Activated CD8-positive, alpha-beta memory T cell treated with anti-CD3 and anti-CD28 coated beads for 48 hours (primary cell): ENCODE measurements around the gene PINK1.
"Not testable (repeated sequence)": the region's sequence is repeated elsewhere in the genome, so short reads cannot be mapped to it uniquely, and the experiment has no call there.

Experiments used
- DNase-seq, 3 experiments: peaks; one replicate each; pipeline ENCODE4 v3.0.0-alpha.2; 2020; ENCODE audit warnings: low read depth in 2 of 3, low spot score in 2 of 3

Gene PINK1

DNA sequence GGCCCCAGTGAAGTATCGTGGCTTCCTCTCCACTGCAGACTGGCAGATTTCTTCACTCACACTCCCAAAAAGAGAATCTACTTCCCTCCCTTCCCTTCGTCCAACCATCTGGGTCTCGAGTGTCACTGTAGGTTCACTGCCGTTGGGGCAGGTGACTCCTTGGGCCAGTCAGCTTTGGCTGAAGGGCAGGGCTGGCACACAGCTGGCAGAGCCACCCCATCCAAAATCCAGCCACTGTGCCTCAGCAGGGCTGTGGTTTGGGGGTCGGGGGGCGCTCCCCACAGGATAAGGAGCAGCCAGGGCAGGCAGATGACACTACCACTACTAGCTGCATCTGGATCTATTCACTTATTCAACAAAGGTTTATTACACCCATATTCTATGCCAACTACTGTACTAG is 9.8 kb downstream of the PINK1 start:
- no peak for DNase-seq

DNA sequence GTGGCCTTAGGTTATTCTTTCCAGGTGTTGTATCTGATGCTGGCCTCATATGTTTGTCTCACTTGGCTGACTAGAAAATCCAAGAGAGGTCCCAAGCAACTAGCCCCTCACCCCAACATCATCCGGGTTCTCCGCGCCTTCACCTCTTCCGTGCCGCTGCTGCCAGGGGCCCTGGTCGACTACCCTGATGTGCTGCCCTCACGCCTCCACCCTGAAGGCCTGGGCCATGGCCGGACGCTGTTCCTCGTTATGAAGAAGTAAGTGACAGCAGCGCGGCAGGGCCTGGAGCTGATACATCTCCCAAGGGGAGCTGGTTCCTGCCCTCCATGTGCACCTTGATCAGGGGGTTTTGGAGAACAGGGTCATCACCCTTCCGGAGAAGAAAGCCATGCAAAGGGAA is 11.2 kb downstream of the PINK1 start:
- no peak for DNase-seq

DNA sequence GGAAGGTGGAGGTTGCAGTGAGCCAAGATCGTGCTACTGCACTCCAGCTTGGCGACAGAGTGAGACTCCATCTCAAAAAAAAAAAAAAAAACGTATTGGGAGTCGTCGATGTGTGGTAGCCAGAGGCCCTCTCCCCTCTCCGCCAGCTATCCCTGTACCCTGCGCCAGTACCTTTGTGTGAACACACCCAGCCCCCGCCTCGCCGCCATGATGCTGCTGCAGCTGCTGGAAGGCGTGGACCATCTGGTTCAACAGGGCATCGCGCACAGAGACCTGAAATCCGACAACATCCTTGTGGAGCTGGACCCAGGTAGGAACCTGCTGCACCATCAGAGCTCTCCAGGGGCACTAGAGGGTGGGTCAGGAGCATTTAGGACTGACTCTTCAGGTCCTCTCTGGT is 12.2 kb downstream of the PINK1 start:
- DNase-seq, result no peak

DNA sequence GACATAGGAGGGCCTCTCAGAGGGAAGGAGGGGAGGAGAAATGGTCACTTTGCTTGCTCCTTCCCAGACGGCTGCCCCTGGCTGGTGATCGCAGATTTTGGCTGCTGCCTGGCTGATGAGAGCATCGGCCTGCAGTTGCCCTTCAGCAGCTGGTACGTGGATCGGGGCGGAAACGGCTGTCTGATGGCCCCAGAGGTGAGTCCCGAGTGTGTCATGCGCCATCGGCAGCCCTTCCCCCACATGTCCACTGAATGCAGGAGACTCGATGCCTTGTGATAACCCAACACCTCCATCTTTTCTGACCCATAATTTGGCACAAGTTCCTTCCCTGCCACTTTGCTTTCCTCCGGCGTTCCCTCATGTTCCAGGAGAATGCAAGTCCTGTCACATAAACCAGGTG is 15.2 kb downstream of the PINK1 start:
- DNase-seq, result no peak

DNA sequence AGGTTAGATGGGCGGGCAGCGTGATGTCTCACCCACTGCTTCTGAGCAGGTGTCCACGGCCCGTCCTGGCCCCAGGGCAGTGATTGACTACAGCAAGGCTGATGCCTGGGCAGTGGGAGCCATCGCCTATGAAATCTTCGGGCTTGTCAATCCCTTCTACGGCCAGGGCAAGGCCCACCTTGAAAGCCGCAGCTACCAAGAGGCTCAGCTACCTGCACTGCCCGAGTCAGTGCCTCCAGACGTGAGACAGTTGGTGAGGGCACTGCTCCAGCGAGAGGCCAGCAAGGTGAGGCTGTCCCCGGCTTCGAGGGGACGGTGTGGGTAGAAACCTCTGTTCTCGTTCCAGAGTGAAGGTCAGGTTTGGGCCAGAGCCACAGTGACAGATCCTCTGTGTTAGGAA is 15.7 kb downstream of the PINK1 start:
- no peak for DNase-seq

DNA sequence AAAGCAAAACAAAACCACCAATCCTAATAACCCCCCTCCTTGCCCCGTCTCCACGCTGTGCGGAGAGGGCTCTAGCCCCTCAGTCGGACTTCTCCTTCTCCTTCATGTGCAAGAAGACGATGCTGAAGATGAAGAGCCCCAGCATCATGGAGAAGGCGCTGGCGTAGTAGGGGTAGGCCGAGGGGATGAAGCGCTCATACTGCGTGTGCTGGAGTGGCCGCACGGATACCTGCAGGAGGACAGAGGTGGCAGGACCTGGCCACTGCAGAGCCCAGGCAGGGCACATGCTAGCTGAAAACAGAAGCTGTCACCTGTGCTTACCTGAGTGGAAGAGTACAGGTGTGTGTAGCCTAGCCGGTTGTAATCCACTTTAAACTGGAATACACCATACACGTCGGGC is 19.0 kb downstream of the PINK1 start:
- DNase-seq, result no peak

DNA sequence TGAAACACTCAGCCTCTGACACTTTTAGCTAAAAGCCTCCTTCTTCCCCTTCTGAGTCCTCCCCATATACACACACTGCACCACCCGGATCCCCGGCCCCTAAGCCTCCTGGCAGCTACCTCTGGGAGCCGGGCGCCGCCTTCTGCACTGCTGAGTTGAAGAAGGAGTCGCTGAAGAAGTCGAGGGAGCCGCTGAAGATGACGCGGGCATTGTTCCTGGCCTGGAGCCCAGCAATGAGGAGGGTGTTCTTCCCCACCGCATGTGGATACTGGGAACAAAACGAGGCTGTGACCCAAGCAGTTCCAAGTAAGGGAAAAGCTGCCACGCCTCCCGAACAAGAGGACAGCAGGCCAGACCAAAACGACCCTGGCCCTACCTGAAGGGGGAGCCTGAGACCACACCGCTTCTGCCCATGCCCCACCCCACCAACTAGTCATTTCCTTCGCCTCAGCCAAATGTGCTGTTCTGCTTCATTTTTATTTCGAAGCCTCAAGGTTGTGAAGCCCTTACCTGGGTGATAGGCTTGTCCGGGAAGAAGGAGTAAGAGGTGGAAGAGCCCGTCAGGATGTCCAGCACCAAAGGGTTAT is 20.9 kb downstream of the PINK1 start:
- DNase-seq, result no peak

DNA sequence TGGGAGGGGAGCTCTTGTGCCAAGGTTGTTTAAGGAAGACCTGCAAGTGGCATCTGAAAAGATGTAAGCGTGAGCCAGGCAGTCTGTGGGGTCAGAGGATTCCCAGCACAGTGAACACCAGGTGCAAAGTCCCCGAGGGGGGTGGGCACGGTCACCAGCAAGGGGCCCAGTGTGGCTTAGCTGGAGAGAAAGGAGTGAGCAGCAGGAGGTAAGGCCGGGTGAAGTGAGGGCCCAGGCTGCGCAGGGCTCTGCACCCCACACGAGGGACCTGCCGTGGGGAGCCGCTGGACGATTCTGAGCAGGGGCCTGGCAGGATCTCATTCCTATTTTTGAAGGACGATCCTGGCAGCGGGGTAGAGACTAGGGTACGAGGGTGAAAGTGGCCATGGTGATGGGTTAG is 23.8 kb downstream of the PINK1 start:
- DNase-seq, result no peak

DNA sequence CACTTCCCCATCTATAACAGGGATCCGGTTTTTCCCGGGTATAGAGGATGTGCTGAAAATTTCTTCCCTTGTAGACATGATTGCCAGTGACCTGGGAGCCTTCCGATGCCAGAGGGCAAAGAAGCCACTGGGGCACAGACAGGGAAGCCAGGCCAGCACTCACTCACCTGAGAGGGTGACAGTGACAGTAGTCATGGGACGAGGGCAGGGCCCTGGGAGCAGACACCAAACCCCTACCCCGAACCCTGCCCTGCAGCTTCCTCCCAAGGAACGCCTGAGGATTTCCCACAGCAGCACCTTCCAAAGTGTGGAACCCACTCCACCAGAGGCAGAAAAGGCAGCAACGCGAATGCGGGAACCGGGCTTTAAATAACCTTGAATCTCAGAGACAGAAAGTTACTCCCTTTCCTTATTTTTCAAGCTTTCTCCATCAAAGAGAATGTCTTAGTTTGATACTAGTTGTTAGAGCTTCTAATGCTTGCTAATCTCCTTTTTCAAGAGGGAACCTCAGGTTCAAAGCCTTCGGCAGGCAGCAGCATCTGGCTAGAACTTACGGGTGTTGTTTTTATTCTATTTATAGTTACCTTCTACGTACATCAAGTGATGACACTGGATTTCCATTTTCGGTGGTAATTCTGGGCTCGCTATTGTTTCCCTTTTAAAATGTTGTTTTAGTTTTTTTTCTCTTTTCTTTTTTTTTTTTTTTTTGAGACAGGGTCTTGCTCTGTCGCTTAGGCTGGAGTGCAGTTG is 25.1 kb downstream of the PINK1 start:
- DNase-seq, result no peak

DNA sequence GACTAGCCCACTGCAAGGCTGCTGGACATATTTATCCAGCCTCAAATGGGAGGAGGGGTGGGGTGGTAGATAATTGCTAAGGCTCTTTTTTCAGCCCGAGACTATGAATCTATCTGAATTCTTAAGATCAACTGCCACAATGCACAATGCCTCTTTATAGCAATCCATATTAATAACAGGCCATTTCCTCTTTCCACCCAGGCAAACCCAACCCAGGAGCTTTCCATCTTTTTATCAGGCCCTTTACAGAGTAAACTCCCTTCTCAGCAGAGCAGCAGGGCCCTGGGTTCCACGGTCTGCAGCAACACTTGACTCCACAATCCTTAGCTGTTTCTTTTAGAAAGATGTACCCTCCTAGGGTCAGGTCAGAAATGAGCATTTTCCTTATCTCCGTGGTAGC is 27.1 kb downstream of the PINK1 start:
- DNase-seq, result no peak

DNA sequence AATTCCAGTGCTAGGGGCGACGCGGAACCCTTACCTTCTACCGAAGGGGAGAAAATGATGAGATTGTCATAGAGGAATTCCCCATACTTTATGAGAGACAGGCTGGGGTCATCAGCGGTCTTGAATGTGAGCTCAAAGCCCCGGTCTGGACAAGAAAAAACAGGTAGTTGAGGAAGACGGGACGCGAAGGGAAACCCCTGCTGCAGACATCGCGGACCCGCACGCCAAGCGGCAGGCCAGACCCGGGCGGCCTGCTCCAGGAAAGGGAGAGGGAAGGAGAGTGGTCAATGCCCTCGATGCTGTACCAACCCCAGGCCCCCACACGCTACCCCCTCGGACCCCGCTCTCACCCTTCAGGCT is 27.6 kb downstream of the PINK1 start:
- no peak for DNase-seq

DNA sequence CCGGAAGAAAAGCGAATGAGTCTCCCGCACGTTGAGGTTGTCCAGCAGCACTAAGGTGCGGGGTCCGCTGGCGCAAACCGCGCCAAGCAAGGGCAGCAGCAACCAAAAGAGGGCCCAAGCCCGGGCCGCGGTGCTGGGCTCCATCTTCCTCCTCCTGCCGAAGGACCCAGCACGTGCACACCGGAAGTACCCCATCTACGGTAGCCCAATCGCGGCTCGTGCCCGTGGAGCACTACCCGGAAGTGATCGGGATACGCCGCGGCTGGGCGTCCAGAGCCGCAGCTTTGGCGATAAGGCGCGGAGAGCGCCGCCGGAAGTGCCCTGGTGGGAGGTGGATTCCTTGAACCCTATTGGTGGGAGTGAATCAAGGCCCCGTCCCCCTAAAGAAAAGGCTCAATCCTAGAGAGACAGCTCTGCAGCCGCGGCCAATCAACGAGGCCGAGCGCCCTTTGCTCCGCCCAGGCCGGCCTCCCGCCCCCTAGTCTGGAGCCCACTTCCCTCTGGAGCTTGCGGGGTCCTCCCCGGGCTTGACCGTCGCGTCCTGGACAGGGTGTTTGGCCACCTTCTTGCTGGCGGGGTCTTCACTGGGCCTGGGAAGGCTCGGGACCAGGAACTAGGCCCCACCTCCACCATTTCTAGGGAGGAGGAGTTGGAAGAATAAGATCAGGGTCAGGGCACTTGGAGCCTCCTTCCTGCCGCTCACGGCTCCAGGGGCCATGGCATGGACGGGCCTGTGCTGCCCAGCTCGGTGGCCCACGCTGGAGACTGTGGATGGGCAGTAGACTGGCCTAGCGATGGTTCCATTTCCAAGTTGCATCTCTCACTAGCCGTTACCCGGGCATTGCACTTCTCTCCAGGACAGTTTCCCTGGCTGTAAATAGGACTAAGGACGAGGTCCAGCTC is 28.2 kb downstream of the PINK1 start, which contains the start of gene DDOST:
DDOST (minus strand) TSS at position 163 of the 903 bp plus-strand sequence; CDS start at position 144, 19 bp downstream.
- peak; percentile 67 to 93 (median 86) for DNase-seq

DNA sequence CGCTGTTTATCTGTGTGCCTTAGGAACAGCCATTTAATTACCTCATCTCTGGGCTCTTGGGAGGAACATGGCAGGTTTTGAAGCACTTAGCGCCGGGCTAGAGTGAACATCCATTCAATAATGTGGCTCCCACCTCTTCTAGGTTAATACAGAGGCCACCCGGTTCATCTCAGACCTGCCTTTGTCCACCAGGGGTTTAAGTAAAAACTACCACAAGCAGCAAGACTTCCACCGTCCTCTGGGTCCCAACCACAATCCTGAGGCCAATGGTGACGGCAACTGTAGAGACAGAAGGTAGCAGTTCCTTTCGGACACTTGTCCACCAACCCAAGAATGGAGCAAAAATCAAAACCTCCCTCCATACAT is 28.8 kb downstream of the PINK1 start:
- no peak for DNase-seq

DNA sequence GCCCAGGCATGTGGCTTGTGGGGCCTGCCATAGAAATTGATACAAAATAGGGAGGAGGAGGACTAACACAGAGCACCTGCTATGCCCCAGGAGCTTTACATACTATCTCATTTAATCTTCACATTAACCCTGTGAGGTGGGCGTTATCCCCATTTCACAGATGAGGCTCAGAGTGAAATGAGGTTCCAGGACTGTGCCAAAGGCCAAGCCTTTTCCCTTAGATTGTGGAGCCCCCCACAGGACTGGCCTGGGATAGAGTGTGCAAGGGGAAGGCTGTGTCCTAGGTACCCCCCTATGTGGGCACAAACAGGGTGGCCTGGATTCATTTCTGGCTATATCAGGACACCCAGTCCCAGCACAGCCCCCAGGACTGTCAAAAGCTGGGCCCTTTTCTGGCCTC is 30.1 kb downstream of the PINK1 start:
- DNase-seq, result no peak

DNA sequence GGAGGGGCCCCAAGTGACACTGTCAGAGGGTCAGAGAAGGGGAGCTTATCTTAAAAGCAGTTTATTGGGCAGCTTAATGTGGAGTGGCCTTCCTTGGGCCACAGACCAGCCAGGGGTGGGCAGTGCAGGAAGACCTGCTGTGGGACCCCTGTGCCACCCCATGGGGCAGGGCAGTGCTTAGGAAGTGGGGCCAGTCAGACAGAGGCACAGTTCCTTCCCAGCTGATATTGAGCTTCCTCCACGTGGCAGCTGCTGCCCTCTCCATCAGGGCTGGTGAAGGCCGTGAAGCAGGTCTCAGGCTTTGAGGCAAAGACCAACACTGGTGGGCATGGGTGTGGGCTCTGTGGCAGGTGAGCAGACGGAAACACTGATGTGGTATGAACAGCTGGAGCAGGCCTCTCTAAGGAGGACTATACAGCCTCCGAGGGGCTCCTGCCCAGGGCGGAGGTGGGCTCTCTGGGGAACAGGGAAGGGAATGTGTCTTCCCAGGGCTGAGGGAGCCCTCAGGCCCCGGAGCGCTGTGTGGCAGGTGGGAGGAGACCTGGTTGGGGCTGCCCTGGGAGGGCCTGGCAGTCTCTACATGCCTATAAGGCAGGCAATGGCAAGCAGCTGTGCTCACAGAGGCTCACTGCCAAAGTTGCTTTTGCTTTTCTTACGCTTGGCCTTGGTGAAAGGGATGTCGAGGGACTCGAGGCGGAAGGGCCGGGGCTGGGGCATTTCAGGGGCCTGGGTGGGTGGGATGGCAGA is 30.9 kb downstream of the PINK1 start:
- no peak for DNase-seq

DNA sequence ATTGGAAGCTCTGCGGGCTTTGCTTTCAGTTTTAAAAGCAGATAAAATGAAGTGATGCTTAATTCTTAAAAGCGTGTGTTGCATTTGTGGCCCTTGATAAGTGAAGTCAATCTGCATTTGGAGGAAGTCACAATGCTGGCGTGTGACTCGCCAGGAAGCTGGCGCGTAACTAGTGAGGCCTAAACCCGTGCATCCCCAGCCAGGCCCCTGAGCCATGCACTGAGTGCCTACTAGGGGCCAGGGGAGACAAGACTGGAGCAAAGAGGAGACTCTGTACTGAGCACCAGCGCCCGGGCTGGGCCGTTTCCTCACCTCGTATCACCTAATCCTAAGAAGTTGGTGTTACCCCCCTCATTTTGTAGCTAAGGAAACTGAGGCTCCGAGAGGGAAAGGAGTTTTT is 32.5 kb downstream of the PINK1 start:
- no peak for DNase-seq

DNA sequence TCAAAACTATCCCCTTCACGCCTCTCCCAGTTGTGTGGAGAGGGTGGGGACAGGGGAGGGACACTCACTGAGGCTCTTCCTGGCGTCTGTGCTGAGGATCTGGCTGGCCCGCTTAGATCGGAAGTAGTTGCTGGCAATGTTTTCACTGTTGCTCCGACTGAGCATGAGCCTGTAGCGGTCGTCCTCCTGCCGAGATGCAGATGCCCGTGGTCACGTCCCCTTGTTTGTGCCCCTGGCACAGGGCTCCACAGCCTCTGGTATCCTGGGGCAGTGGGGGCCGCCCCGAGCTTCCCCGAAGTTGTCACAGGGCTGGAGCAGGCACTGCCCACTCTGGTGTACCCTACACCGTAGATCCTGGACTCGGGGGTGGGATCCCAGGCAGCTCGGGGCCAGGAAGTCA is 32.9 kb downstream of the PINK1 start:
- no peak for DNase-seq

DNA sequence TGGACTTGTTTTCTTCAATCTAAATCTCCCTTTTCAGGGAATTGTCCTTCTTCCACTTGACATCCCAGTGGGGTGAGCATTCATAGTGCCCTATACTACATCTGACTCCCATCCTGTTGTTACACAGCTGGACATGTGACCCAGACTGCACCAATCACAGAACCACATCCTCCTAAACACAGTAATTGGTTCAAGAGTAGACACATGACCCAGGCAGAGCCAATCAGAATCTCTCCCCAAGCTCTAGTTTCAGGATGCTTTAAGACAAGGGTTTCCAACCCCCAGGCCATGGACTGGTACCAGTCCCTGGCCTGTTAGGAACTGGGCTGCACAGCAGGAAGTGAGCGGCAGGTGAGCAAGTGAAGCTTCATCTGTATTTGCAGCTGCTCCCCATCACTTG is 33.5 kb downstream of the PINK1 start:
- no peak for DNase-seq

DNA sequence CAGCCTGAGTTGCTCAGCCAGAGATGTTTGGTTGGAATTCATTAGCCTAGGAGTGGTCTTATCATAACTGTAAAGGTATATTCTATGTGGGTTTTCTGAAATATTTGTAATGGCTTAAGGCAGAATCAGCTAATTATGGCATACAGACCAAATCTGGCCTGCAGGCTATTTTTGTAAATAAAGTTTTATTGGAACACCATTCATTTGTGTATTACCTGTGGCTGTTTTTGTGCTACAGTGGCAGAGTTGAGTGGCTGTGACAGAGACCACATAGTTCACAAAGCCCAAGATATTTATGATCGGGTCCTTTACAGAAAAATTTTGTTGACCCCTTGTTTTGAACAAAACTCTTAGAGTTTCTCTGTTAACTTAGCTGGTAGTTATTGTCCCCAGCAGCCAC is 35.3 kb downstream of the PINK1 start:
- DNase-seq, result no peak

DNA sequence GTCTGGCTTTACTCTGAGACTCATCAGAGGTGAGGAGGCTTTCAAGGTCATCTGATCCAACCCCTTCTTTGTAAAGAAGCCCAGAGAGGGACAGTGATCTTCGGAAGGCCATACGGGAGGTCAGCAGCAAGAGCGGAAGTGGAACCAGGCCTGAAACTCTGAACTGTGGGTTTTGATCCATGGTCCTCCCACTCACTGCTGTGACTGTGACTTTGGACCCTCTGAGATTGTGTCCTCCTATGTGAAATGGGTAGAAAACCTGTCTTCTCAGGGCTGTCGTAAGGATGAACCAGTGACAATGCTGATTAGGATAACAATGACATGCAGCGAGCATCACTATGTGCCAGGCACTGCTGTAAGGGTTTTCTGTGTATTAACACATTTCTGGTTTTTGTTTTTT is 37.7 kb downstream of the PINK1 start:
- no peak for DNase-seq

DNA sequence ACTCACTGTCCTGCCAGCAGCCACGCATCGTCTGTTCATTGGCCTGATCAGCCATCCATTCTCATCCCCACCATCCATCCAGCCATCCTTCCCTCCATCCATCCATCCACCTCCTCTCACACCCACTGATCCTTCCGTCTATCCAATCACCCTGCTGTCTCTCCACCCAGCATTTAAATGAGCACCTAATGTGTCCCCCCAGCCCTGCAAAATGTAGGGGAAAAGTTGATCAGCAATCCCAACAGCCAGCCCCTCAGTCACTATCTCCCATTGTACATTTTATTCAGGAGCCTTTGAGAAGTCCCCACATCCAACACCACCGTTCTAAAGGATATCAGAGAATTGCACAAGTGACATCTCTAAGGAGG is 39.0 kb downstream of the PINK1 start:
- DNase-seq, result no peak

DNA sequence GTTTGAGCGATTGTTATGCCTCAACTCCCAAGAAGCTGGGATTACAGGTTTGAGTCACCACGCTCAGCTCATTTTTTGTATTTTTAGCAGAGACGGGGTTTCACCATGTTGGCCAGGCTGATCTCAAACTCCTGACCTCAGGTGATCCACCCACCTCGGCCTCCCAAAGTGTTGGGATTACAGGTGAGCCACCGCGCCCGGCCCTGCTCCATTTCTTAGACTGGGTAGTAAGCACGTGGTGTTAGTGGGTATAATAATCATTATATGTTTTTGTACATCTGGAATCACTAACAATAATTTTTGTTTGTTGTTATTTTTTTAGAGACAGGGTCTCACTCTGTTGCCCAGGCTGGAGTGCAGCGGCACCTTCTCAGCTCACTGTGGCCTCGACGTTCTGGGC is 40.4 kb downstream of the PINK1 start:
- DNase-seq, result not testable (repeated sequence)
